Activated T-helper 1 cell treated with Interleukin-2 at 50 U/mL for 16 hours (primary cell): ENCODE results near the gene SOX4.

Experiments
- DNase-seq: peaks from one replicate; pipeline ENCODE4 v3.0.0-alpha.2; 2020; ENCODE audit warnings: low read depth

SOX4 gene

GRCh38 chr6:21594416-21595281 is 1.1 kb downstream of the SOX4 start:
- DNase-seq = no peak

GRCh38 chr6:21595285-21596144 is 2.0 kb downstream of the SOX4 start:
- DNase-seq = no peak

DNA sequence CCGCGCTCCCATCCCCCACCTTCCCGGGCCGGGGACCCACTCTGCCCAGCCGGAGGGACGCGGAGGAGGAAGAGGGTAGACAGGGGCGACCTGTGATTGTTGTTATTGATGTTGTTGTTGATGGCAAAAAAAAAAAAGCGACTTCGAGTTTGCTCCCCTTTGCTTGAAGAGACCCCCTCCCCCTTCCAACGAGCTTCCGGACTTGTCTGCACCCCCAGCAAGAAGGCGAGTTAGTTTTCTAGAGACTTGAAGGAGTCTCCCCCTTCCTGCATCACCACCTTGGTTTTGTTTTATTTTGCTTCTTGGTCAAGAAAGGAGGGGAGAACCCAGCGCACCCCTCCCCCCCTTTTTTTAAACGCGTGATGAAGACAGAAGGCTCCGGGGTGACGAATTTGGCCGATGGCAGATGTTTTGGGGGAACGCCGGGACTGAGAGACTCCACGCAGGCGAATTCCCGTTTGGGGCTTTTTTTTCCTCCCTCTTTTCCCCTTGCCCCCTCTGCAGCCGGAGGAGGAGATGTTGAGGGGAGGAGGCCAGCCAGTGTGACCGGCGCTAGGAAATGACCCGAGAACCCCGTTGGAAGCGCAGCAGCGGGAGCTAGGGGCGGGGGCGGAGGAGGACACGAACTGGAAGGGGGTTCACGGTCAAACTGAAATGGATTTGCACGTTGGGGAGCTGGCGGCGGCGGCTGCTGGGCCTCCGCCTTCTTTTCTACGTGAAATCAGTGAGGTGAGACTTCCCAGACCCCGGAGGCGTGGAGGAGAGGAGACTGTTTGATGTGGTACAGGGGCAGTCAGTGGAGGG is 2.8 kb downstream of the SOX4 start:
- DNase-seq = no peak

- no peak for DNase-seq
These were observed 3.6 kb downstream of the SOX4 start for GRCh38 chr6:21596949-21597682.

- DNase-seq = no peak
These were observed 4.5 kb downstream of the SOX4 start for GRCh38 chr6:21597801-21598673.

GRCh38 chr6:21598674-21599023 is 5.1 kb downstream of the SOX4 start:
- DNase-seq = no peak

DNA sequence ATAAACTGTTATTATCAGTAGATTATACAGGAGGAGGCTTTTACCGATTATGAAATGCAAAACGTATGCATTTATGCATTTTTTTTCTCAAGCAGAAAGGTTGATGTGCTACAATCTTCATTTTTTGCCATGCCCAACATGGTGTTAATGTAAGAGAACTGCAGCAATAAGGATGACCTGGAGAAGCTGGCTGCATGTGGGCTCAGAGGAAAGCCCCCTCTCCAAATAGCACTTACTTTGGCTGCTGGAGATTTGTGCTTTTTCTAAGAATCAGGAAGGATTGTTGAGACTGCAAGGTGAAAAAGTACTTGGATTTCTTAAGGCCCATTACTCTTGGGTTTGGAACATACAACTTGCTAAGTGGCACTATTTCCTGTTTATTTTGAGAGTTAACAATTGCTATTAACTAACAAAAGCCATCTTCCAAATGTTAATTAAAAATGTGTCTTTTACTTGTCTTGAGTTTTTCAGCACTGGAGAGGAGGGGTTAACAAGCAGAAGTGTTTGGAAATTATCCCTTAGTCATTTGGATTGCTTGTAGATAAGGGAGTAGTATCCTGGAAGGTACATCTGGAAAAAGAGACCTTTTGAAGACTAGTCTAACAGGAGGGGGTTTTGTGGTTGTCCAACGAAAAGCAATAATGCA is 5.6 kb downstream of the SOX4 start:
- no peak for DNase-seq

- no peak for DNase-seq
These were observed 7.9 kb downstream of the SOX4 start for GRCh38 chr6:21601339-21601923.

- DNase-seq = no peak
These were observed 8.4 kb downstream of the SOX4 start for GRCh38 chr6:21601932-21602390.

- no peak for DNase-seq
These were observed 9.8 kb downstream of the SOX4 start for GRCh38 chr6:21603082-21603952.

- no peak for DNase-seq
These were observed 10.5 kb downstream of the SOX4 start for GRCh38 chr6:21604081-21604480.

DNA sequence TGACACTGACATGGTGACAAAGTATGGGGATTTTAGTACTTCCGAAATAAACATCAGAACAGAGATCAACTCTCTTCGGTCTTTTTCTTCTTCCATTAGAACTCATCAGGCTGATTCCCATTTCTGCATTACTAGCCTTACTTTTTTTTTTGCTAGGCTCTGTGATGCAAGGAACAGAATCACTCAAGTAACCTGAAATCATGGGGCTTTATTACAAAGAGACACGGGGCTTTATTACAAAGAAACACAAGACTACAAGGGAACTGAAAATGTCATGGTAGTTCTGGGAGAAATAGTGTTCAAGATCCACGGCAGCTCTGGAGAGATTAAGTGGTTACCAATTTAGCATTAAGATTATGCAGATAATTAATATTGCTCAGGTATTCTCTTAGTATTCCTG is 11.6 kb downstream of the SOX4 start:
- no peak for DNase-seq

DNA sequence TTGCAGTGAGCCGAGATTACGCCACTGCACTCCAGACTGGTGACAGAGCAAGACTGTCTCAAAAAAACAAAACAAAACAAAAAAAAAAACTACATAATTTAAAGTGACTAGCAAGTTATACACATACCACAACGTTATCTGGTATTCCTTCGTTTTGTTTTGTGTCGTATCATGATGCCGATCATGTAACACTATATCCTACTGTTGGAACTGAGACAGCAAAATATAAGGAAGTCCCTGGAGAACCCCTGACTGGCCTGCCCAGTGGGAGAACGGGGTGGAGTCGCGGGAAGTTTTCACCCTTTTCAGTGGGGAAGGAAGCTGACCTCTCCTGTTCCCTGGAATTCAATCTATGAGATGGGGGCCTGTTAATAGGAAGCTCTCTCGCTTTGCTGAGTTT is 15.1 kb downstream of the SOX4 start:
- no peak for DNase-seq

DNA sequence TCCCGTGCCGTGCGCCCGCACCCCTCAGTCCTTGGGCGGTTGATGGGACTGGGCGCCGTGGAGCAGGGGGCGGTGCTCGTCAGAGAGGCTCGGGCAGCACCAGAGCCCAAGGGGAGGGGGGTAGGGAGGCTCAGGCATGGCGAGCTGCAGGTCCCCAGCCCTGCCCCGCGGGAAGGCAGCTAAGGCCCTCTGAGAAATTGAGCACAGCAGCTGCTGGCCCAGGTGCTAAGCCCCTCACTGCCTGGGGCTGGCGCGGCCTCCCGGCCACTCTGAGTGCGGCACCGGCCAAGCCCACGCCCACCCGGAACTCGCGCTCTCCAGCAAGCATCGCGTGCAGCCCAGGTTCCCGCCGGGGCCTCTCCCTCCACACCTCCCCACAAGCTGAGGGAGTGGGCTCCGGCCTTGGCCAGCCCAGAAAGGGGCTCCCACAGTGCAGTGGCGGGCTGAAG is 16.4 kb downstream of the SOX4 start:
- DNase-seq = no peak

- DNase-seq = no peak
These were observed 16.8 kb downstream of the SOX4 start for GRCh38 chr6:21610341-21610740.

DNA sequence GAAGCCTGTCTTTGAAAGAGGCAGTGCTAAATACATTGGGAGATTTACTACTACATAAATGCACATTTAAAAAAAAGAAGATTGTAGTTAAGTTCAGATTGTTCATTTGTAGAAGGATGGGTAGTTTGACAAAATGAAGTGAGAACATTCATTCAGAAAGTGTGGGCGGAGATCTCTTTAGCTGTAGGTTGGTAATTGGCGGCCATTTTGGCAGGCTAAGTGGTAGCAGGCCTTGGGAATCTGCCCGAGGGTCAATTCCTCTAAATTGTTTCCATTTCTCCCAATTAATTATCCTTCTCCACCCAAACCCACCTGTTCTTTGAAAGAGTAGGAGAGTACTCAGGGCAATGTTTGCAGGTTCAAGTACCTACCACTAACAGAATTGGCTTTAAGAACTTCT is 17.9 kb downstream of the SOX4 start:
- no peak for DNase-seq

- no peak for DNase-seq
These were observed 18.7 kb downstream of the SOX4 start for GRCh38 chr6:21612067-21612745.

- no peak for DNase-seq
These were observed 20.3 kb downstream of the SOX4 start for GRCh38 chr6:21613809-21614208.
